Fibroblast of skin of left biceps (primary cell): ENCODE results near the gene B3GNT7.
"Not testable (repeated sequence)": the region's sequence is repeated elsewhere in the genome, so short reads cannot be mapped to it uniquely, and the experiment has no call there.

ENCODE experiments used
- DNase-seq, 2 experiments: peaks; one replicate each; pipeline ENCODE4 v3.0.0-alpha.2; 2013; ENCODE audit warnings: low read depth in 2 of 2

B3GNT7 gene

DNA sequence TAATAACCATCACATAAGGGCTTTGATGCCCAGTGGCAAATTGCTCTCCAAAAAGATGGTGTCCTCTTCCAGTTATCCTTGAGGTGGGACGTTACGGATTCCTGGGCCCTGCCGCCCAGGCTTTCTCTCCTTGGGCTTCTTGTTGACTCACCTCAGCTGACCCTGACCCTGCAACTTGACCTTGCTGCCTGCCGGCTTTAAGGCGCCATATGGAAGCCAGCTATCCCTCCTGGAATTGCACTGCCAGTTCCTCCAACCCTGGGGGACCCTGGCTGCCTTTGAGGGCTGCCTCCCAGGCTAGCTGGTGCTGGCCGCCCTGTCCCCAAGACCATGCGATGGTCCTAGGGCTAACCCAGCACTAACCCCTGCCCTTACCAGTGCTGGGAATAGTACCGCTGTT is 28.3 kb upstream of the B3GNT7 start:
- no peak for DNase-seq

DNA sequence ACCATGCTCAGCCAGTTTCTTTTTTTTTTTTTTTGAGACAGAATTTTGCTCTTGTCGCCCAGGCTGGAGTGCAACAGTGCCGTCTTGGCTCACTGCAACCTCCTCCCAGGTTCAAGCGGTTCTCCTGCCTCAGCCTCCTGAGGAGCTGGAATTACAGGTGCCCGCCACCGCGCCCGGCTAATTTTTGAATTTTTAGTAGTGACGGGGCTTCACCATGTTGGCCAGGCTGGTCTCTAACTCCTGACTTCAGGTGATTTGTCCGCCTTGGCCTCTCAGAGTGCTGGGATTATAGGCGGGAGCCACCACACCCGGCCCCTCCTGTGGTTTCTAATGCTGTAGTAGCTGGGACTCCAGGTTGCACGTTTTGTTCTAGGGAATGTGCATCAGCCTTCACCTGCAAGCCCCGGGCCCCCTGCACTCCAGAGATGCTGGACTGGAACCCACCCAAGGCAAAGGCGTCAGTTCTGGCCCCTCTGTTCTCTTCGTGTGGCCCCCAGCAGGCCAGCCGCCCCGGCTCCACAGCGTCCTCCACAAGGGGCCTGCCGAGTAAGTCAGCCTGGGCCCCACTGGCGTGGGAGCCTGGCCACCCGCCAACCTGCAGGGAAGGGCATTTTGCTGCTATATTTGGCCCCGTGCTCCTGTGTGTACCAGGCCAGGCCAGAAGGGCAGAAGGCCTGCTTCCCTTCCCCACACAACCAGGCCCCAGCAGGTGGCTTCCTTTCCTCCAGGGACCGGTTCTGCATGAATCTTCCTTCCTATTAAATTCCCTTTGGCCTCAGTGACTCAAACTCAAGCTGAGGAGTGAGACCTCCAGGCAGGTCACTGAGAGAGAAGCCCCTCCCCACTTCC is 25.7 kb upstream of the B3GNT7 start:
- DNase-seq = no peak

DNA sequence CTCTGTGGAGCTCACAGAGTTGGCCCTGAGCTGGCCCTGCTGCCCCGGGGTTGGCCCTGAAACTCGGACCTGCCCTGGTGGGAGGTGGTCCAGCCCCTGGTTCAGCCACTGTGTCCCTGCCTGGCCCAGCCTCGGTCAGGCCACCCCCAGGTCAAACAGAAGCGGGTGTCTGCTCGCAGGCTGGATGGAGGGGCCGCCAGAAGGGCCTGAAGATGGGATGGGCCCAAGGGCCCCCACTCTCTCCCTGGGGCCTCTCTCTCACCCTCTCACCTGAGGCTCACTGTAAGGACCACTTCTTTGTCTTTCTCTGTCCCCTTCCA is 25.1 kb upstream of the B3GNT7 start:
- no peak for DNase-seq

DNA sequence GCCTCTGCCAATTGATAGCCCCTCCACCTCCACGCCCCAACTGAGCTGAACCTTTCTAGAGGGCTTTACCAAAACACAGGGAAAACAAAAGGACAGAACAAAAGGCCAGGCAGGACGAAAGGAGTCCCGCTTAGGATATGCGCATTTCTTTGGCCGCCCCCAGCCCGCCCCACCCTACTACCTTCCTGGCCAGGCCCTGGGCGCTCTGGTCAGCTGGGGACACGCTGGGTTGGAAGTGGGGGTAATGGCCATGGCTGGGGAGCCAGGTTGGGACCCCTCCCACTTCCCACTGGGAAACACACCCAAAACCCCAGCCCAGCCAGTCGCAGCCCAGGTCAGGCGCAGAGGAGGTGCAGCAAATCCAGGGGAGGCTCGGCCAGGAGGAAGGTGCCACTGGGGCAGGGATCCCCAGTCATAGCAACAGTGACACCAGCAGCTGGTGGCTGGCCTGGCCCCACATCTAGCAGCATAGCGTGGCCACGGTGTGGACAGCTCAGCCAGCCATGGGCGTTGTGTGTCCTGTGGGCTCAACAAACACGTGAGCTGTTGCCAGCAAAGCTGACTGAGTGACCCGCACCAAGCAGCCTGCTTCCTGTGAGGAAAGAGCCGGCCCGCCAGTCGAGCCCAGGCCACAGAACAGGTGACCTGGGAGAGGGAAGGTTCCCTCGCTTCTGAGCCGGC is 24.6 kb upstream of the B3GNT7 start:
- DNase-seq = no peak

DNA sequence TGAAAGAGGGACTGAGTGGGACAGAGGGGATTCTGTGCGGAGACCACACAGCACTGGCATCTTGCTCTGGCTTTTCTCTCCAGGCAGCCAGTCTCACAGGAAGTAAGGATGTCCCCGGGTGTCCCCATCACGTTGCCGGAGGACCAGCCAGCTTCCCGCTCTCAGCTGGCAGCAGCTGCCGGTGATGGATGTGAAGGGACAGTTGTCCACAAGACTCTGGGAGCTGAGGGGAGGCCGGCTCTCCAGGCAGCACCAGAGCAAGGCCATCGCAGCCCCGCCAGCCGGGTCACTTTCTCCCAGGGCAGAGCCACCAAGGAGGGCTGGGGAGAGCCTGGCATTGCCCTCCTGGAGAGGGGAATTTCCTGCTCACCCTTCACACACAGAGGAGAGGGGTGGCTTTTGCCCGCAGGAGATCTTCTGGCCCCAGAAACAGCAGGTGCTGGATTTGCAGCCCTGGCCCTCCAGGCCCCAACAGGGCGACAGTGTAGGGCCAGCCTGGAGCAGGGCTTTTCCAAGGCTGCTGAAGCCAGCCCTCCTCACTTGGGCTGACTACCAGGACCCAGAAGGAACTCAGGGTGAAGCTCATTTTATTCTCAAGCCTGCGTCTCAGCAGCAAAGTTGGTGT is 24.0 kb upstream of the B3GNT7 start:
- DNase-seq = no peak

DNA sequence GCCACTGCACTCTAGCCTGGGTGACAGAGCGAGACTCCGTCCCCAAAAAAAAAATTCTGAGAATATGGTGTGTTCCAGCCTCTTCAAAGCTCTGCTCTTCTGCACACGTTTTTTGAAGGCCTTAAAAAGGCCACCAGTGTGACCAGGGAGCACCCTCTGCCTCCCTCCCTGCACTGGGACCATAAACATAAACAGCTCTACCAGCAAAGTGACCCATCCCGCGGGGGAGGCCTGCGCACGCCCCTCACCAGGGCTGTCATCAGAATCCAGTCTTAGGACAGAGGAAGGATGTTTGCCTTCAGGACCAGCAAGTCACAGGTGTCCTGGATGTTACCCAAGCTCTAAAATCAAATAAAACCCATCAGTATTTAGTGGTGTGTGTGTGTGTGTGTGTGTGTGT is 23.2 kb upstream of the B3GNT7 start:
- DNase-seq = no peak

DNA sequence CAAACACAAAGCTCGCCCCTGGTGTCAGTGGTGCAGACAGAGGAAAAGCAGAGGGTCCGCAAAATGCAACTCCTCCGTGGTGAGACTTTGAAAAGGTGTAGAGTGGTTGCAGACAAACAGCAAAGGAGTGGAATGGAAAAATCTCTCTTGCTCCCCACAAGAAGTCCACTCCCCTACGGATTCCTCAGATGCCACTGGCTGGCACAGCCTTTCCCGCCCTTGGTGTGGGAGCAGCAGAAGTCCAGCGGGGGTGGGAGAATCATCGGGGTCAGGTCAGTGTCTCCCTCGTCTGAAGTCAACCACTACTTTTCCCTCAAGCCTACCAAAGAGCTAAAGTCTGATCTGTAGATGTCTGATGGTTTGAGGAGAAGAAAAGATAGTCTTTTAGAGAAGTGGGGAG is 22.3 kb upstream of the B3GNT7 start:
- DNase-seq = no peak

DNA sequence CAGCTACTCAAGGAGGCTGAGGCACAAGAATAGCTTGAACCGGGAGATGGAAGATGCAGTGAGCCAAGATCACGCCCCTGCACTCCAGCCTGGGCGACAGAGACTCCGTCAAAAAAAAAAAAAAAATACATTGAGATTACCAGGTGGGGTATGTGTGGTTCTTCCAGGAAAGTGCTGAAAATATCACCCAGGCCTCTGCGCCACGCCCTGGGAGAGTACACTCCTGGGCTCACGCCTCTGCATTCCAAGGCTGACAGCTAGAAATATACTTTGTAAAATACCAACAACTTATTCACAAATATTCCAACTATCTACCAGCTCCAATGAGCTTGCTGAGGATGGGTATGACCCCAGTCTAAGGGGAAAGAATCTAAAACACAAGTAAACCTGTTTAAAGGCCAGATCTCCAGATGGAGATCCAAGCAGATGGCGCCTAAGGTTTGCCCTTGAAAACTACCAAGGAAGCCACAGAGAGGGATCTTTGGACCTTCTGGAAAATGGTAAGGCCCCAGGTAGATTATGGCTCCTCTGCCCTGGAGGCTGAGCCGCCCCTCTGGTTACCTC is 21.6 kb upstream of the B3GNT7 start:
- no peak for DNase-seq

DNA sequence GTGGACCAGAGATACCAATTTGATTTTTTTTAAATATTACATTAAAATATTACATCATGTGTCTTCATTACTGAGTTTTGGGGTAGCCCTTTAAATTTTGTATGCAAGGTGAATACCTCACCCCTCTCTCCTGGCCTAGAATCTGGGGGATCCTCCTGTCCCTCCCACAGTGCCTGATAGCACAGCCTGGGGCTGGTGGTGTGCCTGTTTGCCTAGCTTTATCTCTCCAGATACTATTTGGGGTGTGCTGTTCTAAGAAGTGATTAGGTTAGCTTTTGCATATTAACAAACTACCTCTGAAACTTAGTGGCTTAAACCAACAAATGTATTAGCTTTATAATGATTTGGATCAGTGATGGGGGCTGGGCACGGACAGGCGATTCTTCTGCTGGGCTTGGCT is 20.7 kb upstream of the B3GNT7 start:
- DNase-seq = no peak

DNA sequence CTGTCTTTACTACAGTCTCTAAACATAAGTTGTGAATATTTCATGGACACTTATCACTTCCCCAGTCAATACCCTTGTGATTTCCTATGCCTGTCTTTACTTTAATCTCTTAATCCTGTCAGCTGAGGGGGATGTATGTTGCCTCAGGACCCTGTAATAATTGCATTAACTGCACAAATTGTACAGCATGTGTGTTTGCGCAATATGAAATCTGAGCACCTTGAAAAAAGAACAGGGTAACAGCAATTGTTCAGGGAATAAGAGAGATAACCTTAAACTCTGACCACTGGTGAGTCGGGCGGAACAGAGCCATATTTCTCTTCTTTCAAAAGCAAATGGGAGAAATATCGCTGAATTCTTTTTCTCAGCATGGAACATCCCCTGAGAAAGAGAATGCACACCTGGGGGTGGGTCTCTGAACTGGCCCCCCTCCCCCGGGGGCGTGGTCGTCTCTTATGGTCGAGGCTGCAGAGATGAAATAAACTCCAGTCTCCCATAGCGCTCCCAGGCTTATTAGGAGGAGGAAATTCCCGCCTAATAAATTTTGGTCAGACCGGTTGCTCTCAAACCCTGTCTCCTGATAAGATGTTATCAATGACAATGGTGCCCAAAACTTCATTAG is 19.4 kb upstream of the B3GNT7 start:
- DNase-seq = not testable (repeated sequence)

DNA sequence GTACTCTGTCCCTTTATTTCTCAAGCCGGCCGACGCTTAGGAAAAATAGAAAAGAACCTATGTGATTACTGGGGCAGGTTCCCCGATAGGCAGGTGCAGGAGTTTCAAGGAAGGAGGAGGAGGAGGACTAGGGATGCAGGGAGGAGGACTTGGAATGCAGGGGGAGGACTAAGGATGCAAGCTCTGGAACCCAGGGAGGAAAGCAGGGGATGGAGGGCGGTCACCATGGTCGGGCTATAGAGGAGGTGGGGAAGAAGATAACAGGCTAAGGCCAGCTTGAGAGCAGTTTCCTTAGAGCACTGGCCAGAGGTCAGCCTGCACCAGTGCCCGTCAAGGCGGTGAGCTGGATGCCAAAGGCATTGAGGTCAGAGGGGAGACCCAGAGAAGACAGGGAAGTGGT is 18.7 kb upstream of the B3GNT7 start:
- no peak for DNase-seq

DNA sequence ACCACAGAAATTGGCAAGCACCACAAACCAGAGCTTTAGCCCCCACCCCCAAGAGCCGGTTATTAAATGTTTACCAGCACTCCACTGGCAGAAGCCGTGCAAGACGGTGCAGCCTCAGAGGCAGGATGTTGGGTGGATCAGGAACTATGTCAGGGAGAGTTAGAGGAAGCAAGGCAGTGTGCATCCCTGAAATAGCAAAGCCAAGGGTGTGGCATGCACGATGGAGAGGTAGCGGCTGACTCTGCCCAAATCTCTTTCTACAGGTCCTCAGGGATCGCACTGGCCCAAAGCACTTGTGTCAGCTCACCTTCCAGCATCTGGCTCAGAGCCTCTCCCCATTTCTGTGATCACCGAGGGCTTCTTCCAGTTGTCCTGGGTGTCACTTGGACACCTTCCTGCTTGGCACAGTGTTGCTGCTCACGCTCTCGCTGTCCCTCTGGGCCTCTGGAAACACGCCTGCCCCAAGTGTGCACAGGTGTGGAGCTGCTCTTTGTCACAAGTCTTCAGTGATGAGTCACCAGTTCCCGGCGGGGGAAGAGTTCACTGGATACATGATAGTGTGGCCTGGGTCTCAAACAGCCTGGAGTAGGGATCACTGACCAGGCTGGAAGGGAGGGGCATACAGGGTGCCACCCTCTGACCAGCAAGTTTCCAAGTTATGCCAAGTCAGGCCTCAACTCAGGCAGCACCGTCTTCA is 17.3 kb upstream of the B3GNT7 start:
- DNase-seq = no peak

DNA sequence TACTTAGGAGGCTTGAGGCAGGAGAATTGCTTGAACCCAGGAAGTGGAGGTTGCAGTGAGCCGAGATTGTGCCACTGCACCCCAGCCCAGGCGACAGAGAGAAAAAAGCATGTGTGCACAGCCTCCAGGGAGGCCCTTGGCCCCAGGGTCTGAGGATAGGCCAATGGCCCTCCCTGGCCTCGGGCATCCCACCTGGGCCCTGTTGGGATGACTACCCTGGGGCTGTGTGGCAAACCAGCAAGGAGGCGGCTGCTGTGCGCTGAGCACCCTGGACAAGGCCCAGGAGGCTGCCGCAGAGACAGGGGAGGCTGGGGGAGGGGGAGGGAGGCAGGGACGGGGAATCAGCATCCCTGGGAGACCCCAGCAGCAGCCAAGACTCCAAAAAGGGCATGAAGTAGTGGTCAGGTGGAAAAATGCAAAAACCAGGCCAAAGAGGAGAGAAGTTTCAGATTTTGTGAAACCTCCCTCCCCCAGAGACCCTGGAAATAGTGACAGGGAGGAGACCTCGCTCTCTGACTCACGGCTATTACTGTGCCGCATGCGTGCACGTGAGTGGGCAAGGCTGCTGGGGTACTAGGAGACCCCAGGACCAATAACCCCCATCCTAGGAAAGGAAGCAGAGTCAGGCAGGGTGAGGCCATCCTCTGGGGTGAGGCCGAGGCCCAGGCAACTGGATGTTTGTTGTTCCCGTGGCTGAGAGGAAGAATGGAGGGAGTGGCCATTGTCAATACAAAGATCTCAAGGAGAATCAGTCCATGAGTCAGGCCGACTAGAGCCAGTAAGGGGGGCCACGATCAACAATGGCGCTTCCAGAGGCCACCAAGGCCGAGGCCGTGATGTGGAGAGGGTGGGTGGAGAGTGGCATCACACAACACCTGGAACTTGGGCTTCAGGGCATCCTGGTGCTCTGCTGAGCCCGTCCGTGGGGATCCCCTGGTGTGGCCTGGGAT is 16.0 kb upstream of the B3GNT7 start:
- DNase-seq = no peak

DNA sequence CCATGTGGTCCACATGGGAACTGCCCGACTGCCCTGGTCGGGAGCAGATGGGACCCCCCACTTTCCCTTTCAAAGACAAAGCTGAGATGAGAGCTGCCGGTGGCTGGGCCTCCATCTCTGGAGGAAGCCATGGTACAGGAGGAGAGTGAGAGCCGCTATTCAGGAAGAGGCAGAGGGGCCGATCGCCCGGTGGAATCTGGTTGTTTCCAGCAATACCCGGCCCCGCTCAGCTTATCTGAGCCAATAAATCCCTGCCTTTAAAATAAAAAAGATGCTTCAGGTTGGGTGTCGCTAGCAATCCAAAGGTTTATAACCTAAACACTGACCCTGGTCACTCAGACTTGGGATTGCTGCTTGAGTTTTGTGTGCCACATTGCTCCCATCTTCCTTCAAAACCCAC is 15.2 kb upstream of the B3GNT7 start:
- DNase-seq = no peak

DNA sequence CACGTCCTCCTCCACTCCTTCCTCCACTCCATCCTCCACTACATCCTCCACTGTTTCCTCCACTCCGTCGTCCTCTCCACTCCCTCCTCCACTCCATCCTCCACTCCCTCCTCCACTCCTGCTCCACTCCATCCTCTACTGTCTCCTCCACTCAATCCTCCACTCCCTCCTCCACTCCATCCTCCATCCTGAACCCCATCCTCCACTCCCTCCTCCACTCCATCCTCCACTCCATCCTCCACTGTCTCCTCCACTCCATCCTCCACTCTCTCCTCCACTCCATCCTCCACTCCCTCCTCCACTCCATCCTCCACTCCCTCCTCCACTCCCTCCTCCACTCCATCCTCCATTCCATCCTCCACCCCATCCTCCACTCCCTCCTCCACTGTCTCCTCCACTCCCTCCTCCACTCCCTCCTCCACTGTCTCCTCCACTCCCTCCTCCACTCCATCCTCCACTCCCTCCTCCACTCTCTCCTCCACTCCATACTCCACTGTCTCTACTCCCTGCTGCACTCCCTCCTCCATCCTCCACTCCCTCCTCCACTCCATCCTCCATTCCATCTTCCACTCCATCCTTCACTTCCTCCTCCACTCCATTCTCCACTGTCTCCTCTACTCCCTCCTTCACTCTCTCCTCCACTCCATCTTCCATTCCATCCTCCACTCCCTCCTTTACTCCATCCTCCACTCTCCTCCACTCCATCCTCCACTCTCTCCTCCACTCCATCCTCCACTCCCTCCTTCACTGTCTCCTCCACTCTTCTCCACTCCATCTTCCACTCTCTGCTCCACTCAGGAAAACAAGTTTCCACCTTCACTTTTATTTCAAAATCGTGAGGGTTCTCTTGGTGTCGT is 14.3 kb upstream of the B3GNT7 start:
- no peak for DNase-seq

DNA sequence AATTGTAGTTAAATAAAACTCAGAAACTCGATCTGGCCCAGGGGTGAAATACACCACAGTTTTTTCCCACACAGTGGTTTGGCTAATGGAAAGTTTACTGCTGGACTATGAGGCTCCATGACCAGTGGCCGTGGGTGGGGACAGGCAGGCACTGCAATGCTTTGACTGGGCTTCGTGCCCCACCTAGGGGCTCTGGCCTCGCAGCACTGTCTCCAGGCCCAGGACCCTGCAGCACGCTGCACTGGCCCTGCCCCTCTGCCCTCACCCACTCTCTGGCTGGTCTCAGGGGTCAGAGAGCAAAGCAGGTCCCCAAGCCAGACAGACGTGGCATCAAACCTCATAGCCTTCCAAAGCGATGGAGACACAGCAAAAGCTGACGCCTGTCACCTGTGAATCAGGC is 13.4 kb upstream of the B3GNT7 start:
- DNase-seq = no peak

DNA sequence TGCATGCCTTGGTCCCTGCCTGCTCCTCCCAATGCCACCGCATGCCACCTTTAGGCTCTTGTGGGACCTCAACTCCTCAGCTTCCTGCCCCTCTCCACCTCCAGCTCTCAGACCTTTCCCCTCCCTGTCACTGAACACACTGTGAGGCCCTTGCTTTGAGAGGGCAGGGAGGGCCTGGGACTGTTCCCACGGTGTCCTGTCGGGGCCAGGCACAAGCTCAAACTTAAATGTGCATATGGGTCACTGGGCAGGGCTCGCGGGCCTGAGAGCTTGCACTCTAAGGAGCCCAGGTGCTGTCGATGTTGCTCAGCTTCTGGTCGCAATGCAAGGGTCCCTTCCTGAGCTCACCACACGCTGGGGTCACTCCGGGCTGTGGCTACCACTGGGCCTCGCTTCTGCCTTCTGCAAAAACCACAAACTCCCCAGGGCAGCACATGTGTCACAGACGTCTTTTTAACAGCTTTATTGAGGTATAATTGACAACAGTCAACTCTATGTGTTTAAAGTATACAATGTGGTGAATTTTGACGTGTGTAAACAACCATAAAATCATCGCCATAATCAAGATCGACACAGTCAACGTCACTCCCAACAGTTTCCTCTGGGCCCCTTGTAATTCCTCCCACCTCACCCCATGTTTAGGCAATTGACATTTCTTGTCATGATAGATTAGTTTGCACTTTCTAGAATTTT is 11.9 kb upstream of the B3GNT7 start:
- no peak for DNase-seq

DNA sequence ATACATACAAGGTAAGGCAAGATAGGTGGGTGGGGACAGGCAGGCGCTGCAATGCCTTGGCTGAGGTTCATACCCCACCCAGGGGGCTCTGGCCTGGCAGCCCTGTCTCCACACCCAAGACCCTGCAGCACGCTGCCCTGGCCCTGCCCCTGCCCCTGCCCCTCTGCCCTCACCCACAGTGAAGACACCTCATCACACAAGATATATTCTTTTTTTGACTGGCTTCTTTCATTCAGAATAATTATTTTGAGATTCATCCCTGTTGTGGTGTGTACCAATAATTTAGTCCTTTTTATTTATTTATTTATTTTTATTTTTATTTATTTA is 11.4 kb upstream of the B3GNT7 start:
- DNase-seq = no peak

DNA sequence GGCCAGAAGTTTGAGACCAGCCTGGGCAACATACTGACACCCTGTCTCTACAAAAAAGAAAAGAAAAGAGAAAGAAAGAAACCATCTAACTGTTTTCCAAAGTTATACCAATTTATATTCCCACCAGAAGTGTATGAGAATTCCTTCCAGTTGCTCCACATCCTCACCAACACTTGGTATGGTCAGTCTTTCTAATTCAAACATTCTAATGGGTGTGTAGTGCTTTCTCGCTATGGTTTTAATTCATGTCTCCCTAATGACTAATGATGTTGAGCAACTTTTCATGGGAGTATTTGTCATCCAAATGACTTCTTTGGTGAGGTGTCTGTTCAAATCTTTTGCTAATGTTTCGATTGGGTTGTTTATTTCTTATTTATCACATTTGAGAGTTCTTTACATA is 10.5 kb upstream of the B3GNT7 start:
- DNase-seq = no peak
